Testis (tissue), 2 donors: ENCODE data around the gene SLC47A1.

Experiments used
- CTCF ChIP-seq, 3 experiments: fragments of 450-650 bp in 2 of 3; fragments of 200-600 bp in 1 of 3; sonication (generic) in 1 of 3; IDR thresholded peaks; one replicate each; pipeline ENCODE4 v1.5.1; 2016 to 2019; ENCODE audit warnings: antibody characterized with exemption in 3 of 3, mild to moderate bottlenecking in 2 of 3, moderate library complexity in 1 of 3
- POLR2A ChIP-seq: fragments of 450-650 bp; IDR thresholded peaks from one replicate; pipeline ENCODE4 v1.6.1; 2017; ENCODE audit warnings: antibody characterized with exemption, mild to moderate bottlenecking, moderate library complexity

GRCh38 chr17:19567216-19568015, 33.8 kb downstream of the SLC47A1 start:
- TF ChIP-seq POLR2A (no peak), CTCF (IDR thresholded peaks at IDR 0.05) (no peak)
